GDM1 (cell line): ENCODE results near the gene TUBGCP2.

Source experiments
- DNase-seq: peaks from one replicate; lab custom pipeline; 2025; lab: John Stamatoyannopoulos, UW

Gene TUBGCP2

GRCh38 chr10:133308421-133309099, at the start of gene TUBGCP2, which contains the start of gene ZNF511:
Gene TUBGCP2 (minus strand): TSS chr10:133308872. CDS start chr10:133302941, 5,931 bp downstream.
Gene ZNF511 (plus strand): TSS chr10:133308914. CDS start chr10:133308944, 30 bp downstream.
- DNase-seq = peak; percentile 84

GRCh38 chr10:133357285-133358161, 48.9 kb upstream of the TUBGCP2 start, which contains the start of gene FUOM:
Gene FUOM (minus strand): TSS chr10:133358019. CDS start chr10:133358007, 12 bp downstream.
- peak; percentile 71 for DNase-seq

- no peak for DNase-seq
Measured at GRCh38 chr10:133356549-133357284, 48.0 kb upstream of the TUBGCP2 start.

- no peak for DNase-seq
Measured at GRCh38 chr10:133355991-133356390, 47.3 kb upstream of the TUBGCP2 start.

- no peak for DNase-seq
Measured at GRCh38 chr10:133355266-133355665, 46.6 kb upstream of the TUBGCP2 start.

- DNase-seq = no peak
Measured at GRCh38 chr10:133354672-133355240, 46.1 kb upstream of the TUBGCP2 start.

- no peak for DNase-seq
Measured at GRCh38 chr10:133353988-133354605, 45.4 kb upstream of the TUBGCP2 start.

GRCh38 chr10:133353202-133353959, 44.7 kb upstream of the TUBGCP2 start:
- no peak for DNase-seq

- DNase-seq = no peak
Measured at GRCh38 chr10:133351408-133352318, 43.0 kb upstream of the TUBGCP2 start.

- DNase-seq = no peak
Measured at GRCh38 chr10:133350950-133351329, 42.3 kb upstream of the TUBGCP2 start.

GRCh38 chr10:133350283-133350949, 41.7 kb upstream of the TUBGCP2 start:
- DNase-seq = no peak

- no peak for DNase-seq
Measured at GRCh38 chr10:133349577-133350011, 40.9 kb upstream of the TUBGCP2 start.

GRCh38 chr10:133349160-133349568, 40.5 kb upstream of the TUBGCP2 start:
- no peak for DNase-seq

GRCh38 chr10:133347710-133348517, 39.2 kb upstream of the TUBGCP2 start:
- no peak for DNase-seq

- no peak for DNase-seq
Measured at GRCh38 chr10:133346413-133346812, 37.7 kb upstream of the TUBGCP2 start.

- DNase-seq = no peak
Measured at GRCh38 chr10:133344236-133344635, 35.6 kb upstream of the TUBGCP2 start.

GRCh38 chr10:133343558-133343957, 34.9 kb upstream of the TUBGCP2 start:
- DNase-seq = no peak

GRCh38 chr10:133342942-133343341, 34.3 kb upstream of the TUBGCP2 start:
- no peak for DNase-seq
